GDM1 (cell line): ENCODE results near the gene MRPS5.
"Not testable (repeated sequence)": the region's sequence is repeated elsewhere in the genome, so short reads cannot be mapped to it uniquely, and the experiment has no call there.

Experiments
- DNase-seq: peaks from one replicate; lab custom pipeline; 2025; lab: John Stamatoyannopoulos, UW

Gene MRPS5

GRCh38 chr2:95047629-95048510, 73.7 kb downstream of the MRPS5 start:
- no peak for DNase-seq

GRCh38 chr2:95046371-95047112, 75.1 kb downstream of the MRPS5 start:
- no peak for DNase-seq

GRCh38 chr2:95044601-95045000, 77.0 kb downstream of the MRPS5 start:
- no peak for DNase-seq

GRCh38 chr2:95043300-95044093, 78.1 kb downstream of the MRPS5 start:
- DNase-seq: no peak

GRCh38 chr2:95042472-95043271, 78.9 kb downstream of the MRPS5 start:
- no peak for DNase-seq

- no peak for DNase-seq
Observed at GRCh38 chr2:95041824-95042442, 79.7 kb downstream of the MRPS5 start.

GRCh38 chr2:95041060-95041823, 80.4 kb downstream of the MRPS5 start:
- no peak for DNase-seq

- DNase-seq: no peak
Observed at GRCh38 chr2:95040426-95040825, 81.2 kb downstream of the MRPS5 start.

GRCh38 chr2:95039978-95040377, 81.6 kb downstream of the MRPS5 start:
- no peak for DNase-seq

GRCh38 chr2:95039363-95039762, 82.2 kb downstream of the MRPS5 start:
- no peak for DNase-seq

GRCh38 chr2:95038635-95039298, 82.8 kb downstream of the MRPS5 start:
- DNase-seq: no peak

GRCh38 chr2:95037841-95038585, 83.6 kb downstream of the MRPS5 start:
- DNase-seq: not testable (repeated sequence)

GRCh38 chr2:95037384-95037839, 84.2 kb downstream of the MRPS5 start:
- no peak for DNase-seq

- DNase-seq: no peak
Observed at GRCh38 chr2:95036596-95037383, 84.8 kb downstream of the MRPS5 start.
